ENCODE results near the gene KCNQ1. TPM values are rescaled to one million over a fixed set of nuclear protein-coding genes. Genes with fewer than 3 reads are reported as not detected.

Gene KCNQ1
- total RNA-seq, 2 donors from 2014 or later: 51.4 to 55.8 TPM

DNA sequence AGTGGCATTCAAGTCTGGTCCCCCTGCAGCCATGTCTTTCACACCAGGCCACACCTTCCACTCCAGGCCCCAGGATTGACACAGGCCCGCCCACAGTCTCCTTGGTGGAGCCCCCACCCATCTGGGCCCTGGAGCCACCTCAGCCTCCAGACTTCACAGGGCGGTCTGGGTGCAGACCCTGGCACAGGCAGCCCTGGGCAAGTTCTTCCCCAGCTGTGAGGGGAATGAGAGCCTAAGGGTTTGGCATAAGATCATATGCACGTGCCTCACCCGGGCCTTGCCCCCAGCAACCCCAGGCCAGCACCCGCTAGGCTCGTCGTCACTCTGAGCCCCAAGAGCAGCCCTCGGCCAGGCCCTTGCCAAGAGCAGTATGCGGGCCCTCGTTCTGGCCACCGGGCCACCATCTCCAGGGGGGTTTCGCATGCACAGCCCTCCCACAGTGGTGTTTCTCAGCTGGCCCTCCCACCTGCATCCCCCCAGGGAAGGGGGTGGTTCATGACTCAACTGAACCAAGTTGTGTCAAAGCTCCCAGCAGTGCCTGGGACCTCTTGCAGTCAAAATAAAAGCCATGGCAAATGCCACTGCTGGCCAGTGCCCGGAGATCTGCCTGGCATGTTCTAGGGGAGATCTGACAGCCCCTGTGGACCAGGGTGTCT is 325.4 kb downstream of the KCNQ1 start:
- H3K27me3 ChIP-seq: no peaks in the 10 kb centered on the region
- no peak overlapping the region for H3K9ac ChIP-seq (ENCODE audit: low read depth in 2 of 2, low read length in 2 of 2)
- H3K9me3 ChIP-seq: no peaks in the 10 kb centered on the region
- H3K27ac ChIP-seq: no peak overlapping the region
- peak; percentile 15 for DNase-seq
- H3K36me3 ChIP-seq: no peaks in the 10 kb centered on the region
- TF ChIP-seq, protein P1, sequence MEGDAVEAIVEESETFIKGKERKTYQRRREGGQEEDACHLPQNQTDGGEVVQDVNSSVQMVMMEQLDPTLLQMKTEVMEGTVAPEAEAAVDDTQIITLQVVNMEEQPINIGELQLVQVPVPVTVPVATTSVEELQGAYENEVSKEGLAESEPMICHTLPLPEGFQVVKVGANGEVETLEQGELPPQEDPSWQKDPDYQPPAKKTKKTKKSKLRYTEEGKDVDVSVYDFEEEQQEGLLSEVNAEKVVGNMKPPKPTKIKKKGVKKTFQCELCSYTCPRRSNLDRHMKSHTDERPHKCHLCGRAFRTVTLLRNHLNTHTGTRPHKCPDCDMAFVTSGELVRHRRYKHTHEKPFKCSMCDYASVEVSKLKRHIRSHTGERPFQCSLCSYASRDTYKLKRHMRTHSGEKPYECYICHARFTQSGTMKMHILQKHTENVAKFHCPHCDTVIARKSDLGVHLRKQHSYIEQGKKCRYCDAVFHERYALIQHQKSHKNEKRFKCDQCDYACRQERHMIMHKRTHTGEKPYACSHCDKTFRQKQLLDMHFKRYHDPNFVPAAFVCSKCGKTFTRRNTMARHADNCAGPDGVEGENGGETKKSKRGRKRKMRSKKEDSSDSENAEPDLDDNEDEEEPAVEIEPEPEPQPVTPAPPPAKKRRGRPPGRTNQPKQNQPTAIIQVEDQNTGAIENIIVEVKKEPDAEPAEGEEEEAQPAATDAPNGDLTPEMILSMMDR (IDR thresholded peaks at IDR 0.05): no peak
- H3K4me3 ChIP-seq: no peak overlapping the region
- no peaks in the 10 kb centered on the region for H3K4me1 ChIP-seq
- intact Hi-C loops (cut with DNase I): no loop called here

DNA sequence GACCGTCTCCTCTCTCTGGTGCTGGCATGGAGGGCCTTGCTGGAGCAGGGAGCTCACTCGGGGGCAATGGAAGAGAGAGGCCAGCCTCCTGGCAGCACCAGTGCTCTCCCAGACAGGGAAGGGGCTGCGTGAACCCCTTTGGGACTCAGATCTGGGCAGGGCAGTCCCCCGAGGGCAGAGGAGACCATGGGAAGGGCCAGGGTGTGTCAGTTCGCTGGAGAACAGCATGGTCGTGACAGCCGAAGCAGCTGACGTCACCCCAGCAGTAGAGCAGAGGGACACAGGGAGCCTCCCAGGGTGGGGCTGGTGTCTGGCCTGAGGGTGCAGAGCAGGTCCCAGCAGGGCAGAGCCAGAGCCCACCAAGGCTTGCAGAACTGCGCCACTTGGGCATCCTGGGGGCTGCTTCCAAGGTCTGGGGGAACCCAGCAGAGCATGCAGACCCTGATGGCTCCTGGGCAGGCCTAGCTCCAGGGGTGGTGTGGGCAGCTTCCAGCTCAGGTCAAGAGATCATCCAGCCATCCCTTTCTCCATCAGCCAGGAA is 326.0 kb downstream of the KCNQ1 start:
- Histone ChIP-seq H3K9me3 (no peaks in the 10 kb centered on the region), H3K36me3 (no peaks in the 10 kb centered on the region), H3K4me1 (no peaks in the 10 kb centered on the region), H3K4me3 (no peak overlapping the region), H3K27ac (no peak overlapping the region), H3K27me3 (no peaks in the 10 kb centered on the region), H3K9ac (ENCODE audit: low read depth in 2 of 2, low read length in 2 of 2) (no peak overlapping the region)
- TF ChIP-seq, protein P1 (IDR thresholded peaks at IDR 0.05): no peak
- intact Hi-C loops (cut with DNase I): no loop called here
- peak; percentile 11 for DNase-seq

DNA sequence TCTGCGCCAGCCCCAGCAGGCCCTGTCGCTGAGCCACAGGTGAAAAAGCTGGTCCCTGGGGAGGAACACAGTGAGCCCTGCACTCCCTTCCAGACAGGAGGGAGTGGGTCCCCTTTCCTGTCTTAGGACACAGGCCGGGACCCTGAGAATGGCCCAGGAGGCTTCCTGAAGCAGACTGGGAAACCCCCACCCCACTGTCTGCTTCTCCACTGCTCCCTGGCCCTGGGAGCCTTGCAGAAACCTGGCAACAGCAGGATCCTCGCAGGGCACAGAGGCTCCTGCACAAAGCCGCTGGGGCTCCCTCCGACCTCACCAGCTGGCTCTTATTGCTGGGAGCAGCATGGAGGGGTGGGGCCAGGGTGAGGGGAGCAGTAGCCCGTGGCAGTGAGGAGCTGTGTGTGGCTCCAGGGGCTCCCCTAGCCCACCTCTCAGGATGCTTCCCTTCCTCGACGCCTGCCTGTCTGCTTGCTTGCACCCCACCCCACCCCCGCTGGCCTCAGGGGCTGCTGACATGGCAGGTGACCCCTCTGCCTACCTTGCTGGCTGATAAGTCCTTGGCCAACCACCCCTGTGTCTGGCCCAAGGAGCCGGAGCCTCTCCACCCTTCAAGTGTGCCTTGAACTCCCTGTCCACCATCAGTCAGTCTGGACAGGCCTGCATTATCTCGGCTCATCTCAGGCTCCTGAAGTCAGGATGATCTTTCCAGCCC is 327.1 kb downstream of the KCNQ1 start:
- intact Hi-C loops (cut with DNase I): no loop called here
- DNase-seq: peak; percentile 15
- no peak overlapping the region for H3K9ac ChIP-seq (ENCODE audit: low read depth in 2 of 2, low read length in 2 of 2)
- H3K27ac ChIP-seq: no peak overlapping the region
- no peak overlapping the region for H3K4me3 ChIP-seq
- H3K4me1 ChIP-seq: no peaks in the 10 kb centered on the region
- TF ChIP-seq, protein P1 (IDR thresholded peaks at IDR 0.05): no peak
- H3K9me3 ChIP-seq: no peaks in the 10 kb centered on the region
- no peaks in the 10 kb centered on the region for H3K27me3 ChIP-seq
- no peaks in the 10 kb centered on the region for H3K36me3 ChIP-seq

DNA sequence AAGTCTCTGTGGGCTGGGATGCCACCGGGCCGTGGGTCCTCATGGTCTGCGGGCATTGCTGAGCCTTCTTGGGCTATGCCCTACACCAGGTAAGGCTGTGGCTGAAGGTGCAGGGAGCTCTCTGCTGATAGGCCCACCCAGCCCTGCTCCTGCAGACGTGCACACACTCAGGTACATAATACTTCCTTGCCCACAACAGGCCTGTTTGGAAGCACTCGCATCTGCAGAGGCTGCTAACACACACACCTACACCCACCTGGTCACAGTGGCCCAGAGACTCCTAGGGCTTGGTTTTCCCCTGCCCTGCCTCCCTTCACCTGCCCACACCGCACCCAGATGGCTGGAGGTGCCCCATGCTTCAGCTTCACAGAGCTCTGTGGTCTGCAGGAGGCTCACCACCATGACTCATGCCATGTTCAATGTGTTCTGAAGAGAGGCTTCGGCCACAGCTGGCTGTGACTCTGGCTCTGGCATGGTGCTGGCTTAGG is 327.8 kb downstream of the KCNQ1 start:
- Histone ChIP-seq H3K9ac (ENCODE audit: low read depth in 2 of 2, low read length in 2 of 2) (no peak overlapping the region), H3K9me3 (no peaks in the 10 kb centered on the region), H3K27me3 (no peaks in the 10 kb centered on the region), H3K36me3 (no peaks in the 10 kb centered on the region), H3K4me3 (no peak overlapping the region), H3K27ac (no peak overlapping the region), H3K4me1 (no peaks in the 10 kb centered on the region)
- intact Hi-C loops (cut with DNase I): no loop called here
- TF ChIP-seq, protein P1 (IDR thresholded peaks at IDR 0.05): no peak
- DNase-seq: peak; percentile 13

DNA sequence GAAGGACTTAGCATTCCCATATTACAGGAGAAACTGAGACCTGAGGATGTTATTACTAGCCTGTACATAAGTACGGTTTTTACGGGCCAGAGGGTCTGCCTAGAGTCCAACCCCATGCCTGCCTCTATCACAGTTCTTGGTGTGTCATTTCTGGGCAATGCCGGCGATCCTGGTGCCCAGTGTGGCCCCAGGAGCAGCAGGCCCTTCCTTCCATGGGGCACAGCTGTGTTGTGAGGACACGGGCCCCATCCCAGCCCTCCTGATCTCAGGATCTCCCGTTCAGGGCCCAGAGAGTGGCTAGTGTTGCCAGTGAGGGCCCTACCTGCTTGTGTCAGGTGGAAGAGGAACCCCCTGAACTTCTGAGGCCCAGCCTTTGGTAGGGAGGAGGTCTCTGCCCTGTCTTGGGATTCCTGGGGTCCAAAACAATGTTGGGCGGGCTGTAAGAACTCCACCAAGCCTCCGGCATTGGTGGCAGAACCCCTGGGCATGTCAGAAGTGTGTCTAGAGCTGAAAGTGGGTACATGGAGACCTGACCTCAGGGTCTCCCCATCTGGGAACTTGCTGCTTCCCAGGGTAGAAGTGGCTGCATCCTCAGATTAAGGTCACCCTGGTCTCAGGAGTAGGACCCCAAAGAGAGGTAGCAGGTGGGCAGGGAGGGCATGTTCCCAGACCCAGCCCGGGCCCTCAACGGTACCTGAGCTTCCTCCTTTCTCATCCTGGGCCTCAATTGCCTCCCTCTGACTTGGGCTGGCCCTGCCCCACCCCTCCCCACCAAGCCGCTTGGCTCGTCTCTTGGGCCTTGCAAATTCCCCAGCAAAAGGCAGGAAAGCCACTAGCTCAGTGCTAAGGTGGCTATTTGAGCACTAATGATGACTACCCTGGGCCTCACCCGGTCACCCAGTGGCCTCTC is 329.6 kb downstream of the KCNQ1 start:
- peak; percentile 14 for DNase-seq
- no peaks in the 10 kb centered on the region for H3K9me3 ChIP-seq
- H3K4me1 ChIP-seq: peaks cover 10% of the 10 kb centered on the region
- no peak overlapping the region for H3K9ac ChIP-seq (ENCODE audit: low read depth in 2 of 2, low read length in 2 of 2)
- TF ChIP-seq, protein P1 (IDR thresholded peaks at IDR 0.05): no peak
- H3K36me3 ChIP-seq: no peaks in the 10 kb centered on the region
- intact Hi-C loops (cut with DNase I): no loop called here
- no peak overlapping the region for H3K4me3 ChIP-seq
- H3K27me3 ChIP-seq: no peaks in the 10 kb centered on the region
- no peak overlapping the region for H3K27ac ChIP-seq
